ENCODE data around the gene CACNB2. TPM values are rescaled to one million over a fixed set of nuclear protein-coding genes. Genes with fewer than 3 reads are reported as not detected.

Gene CACNB2
- polyA plus RNA-seq, 2 of the 4 experiments (the other 2 are of a cell fraction), result not detected

DNA sequence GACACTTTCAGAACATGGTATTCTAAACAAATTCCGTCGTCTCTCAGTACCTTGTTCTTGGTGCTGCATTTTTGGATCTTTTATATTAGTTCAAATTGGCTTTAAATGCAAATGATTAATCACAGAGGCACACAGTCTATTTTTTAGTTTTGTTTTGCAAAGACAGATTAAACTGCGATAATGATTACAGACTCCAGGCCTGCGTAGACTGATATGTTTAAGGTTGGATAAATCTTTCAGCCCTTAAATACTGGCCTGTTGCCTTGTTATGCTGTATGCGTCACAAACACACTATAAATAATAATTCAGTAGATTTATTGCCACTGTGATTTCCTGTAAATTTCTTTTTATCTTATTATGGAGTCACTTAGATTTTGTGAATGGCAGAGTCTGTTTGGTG is 19.3 kb downstream of the CACNB2 start (continued):
- TF ChIP-seq, protein P1, sequence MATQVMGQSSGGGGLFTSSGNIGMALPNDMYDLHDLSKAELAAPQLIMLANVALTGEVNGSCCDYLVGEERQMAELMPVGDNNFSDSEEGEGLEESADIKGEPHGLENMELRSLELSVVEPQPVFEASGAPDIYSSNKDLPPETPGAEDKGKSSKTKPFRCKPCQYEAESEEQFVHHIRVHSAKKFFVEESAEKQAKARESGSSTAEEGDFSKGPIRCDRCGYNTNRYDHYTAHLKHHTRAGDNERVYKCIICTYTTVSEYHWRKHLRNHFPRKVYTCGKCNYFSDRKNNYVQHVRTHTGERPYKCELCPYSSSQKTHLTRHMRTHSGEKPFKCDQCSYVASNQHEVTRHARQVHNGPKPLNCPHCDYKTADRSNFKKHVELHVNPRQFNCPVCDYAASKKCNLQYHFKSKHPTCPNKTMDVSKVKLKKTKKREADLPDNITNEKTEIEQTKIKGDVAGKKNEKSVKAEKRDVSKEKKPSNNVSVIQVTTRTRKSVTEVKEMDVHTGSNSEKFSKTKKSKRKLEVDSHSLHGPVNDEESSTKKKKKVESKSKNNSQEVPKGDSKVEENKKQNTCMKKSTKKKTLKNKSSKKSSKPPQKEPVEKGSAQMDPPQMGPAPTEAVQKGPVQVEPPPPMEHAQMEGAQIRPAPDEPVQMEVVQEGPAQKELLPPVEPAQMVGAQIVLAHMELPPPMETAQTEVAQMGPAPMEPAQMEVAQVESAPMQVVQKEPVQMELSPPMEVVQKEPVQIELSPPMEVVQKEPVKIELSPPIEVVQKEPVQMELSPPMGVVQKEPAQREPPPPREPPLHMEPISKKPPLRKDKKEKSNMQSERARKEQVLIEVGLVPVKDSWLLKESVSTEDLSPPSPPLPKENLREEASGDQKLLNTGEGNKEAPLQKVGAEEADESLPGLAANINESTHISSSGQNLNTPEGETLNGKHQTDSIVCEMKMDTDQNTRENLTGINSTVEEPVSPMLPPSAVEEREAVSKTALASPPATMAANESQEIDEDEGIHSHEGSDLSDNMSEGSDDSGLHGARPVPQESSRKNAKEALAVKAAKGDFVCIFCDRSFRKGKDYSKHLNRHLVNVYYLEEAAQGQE (IDR thresholded peaks at IDR 0.05), result no peak

- WGBS (ENCODE audit: missing lambda C conversion rate), result 38% methylated on average over 7 of the region's 7 CpGs
These were observed 21.9 kb downstream of the CACNB2 start for GRCh38 chr10:18162021-18162627.

DNA sequence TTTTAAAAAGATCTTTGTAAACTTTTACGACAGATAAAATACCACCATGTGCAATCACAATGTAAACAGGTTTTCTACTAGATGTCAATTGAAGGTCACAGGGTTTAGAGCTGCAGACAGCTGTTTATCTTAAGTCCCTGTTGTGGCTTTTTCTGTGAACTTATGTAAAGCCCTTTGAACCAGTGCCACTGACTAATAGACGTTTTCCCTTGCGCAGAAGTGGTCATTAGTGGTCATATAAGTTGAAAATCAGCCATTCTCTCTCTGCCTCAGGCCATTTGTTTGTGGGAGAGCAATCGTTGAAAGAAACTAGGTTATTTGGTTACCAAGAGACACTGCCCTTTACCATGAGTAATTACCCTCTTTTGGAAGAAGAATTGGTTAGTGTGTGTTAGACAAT is 23.9 kb downstream of the CACNB2 start:
- H3K9me3 ChIP-seq, result no peaks in the 10 kb centered on the region
- DNase-seq (ENCODE audit: low read depth in 1 of 2, low spot score in 1 of 2), result no peak
- no peak overlapping the region for H3K4me2 ChIP-seq
- ATAC-seq, result no peak
- FAIRE-seq, result no peak
- ChIA-PET CTCF (no interaction called here), POLR2A (no interaction called here)
- WGBS (ENCODE audit: missing lambda C conversion rate), result 32% methylated on average over 4 of the region's 4 CpGs
- no peaks in the 10 kb centered on the region for H3K4me1 ChIP-seq
- no peak overlapping the region for H3K4me3 ChIP-seq
- no peak overlapping the region for H3K27ac ChIP-seq
- TF ChIP-seq RNF2 (IDR thresholded peaks at IDR 0.05; ENCODE audit: borderline replicate concordance, low read depth) (no peak), ZSCAN20 (CRISPR knock-in tag; IDR thresholded peaks at IDR 0.05) (no peak), EHF (CRISPR knock-in tag; IDR thresholded peaks at IDR 0.05) (no peak)

More at GRCh38 chr10:18162021-18162627, 21.9 kb downstream of the CACNB2 start:
- CTCF ChIA-PET, result interaction anchor here (0.5 to 0.6 kb wide), 2 partner anchors 55 to 69 kb away, joined by 3 read pairs; no protein-coding TSS in a partner anchor
- TF ChIP-seq GATA3 (IDR thresholded peaks at IDR 0.05; ENCODE audit: borderline replicate concordance), result no peak
- TF ChIP-seq ATOH8 (CRISPR knock-in tag; IDR thresholded peaks at IDR 0.05; ENCODE audit: low read depth), result no peak
- no peak for TF ChIP-seq FOXS1 (CRISPR knock-in tag; IDR thresholded peaks at IDR 0.05)
- TF ChIP-seq, protein P2, sequence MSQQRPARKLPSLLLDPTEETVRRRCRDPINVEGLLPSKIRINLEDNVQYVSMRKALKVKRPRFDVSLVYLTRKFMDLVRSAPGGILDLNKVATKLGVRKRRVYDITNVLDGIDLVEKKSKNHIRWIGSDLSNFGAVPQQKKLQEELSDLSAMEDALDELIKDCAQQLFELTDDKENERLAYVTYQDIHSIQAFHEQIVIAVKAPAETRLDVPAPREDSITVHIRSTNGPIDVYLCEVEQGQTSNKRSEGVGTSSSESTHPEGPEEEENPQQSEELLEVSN (IDR thresholded peaks at IDR 0.05; ENCODE audit: borderline replicate concordance, low read depth), result no peak
- no peak for TF ChIP-seq HOXA7 (CRISPR knock-in tag; IDR thresholded peaks at IDR 0.05)
- no peak for TF ChIP-seq HDAC2 (IDR thresholded peaks at IDR 0.05)
- TF ChIP-seq, protein P1 (IDR thresholded peaks at IDR 0.05), result no peak
- TF ChIP-seq JUN (IDR thresholded peaks at IDR 0.05), result no peak
- no peak for TF ChIP-seq TFCP2L1 (CRISPR knock-in tag; IDR thresholded peaks at IDR 0.05)
- Histone ChIP-seq H3K4me1 (no peaks in the 10 kb centered on the region), H3K27ac (no peak overlapping the region), H3K4me3 (no peak overlapping the region), H3K4me2 (no peak overlapping the region), H3K9me3 (no peaks in the 10 kb centered on the region)
- DNase-seq (ENCODE audit: low read depth in 1 of 2, low spot score in 1 of 2), result no peak
- FAIRE-seq, result no peak
- no peak for ATAC-seq
- POLR2A ChIA-PET, result no interaction called here

Measured in A549 (cell line).